Measurements from ENCODE around the gene SH3RF2.
A peak's percentile ranks its signal among the peaks of the same experiment; 100 is the strongest.

Gene SH3RF2

GRCh38 chr5:145947581-145947980, 11.2 kb downstream of the SH3RF2 start:
- Histone ChIP-seq H4K12ac (ENCODE audit: low read depth, low read length) (no peak overlapping the region), H3K14ac (ENCODE audit: low read length) (no peak overlapping the region)

GRCh38 chr5:145948047-145948446, 11.7 kb downstream of the SH3RF2 start:
- Histone ChIP-seq H2BK5ac (ENCODE audit: low read depth, low read length, poor library complexity) (no peak overlapping the region), H3K9me3 (ENCODE audit: insufficient read depth, low read depth, low read length) (no peaks in the 10 kb centered on the region), H3K27me3 (ENCODE audit: insufficient read depth, low read length) (no peaks in the 10 kb centered on the region), H2AFZ (ENCODE audit: insufficient read depth, low read length, poor library complexity) (no peak overlapping the region), H3K27ac (ENCODE audit: low read depth, low read length) (no peak overlapping the region), H2AK5ac (ENCODE audit: low read length) (no peak overlapping the region), H3K14ac (ENCODE audit: low read length) (no peak overlapping the region), H3K4me3 (ENCODE audit: low read depth, low read length) (no peak overlapping the region), H3K4me2 (ENCODE audit: low read length) (no peak overlapping the region), H4K12ac (ENCODE audit: low read depth, low read length) (no peak overlapping the region), H3K18ac (ENCODE audit: low read length) (no peak overlapping the region), H3K9ac (ENCODE audit: low read length) (no peak overlapping the region), H2BK120ac (ENCODE audit: insufficient read depth, low read length, poor library complexity) (no peak overlapping the region), H3K79me2 (ENCODE audit: control insufficient read depth, insufficient read depth, low read length, poor library complexity) (no peaks in the 10 kb centered on the region), H3K23ac (ENCODE audit: low read length) (no peak overlapping the region), H3K36me3 (ENCODE audit: control insufficient read depth in 1 of 2, insufficient read depth in 2 of 2, low read length in 2 of 2) (no peaks in the 10 kb centered on the region), H3K4ac (ENCODE audit: low read depth, low read length) (no peak overlapping the region), H3K4me1 (ENCODE audit: control insufficient read depth in 1 of 2, insufficient read depth in 2 of 2, low read length in 2 of 2) (no peaks in the 10 kb centered on the region), H4K91ac (ENCODE audit: low read depth, low read length) (no peak overlapping the region), H3K79me1 (ENCODE audit: low read length) (no peaks in the 10 kb centered on the region), H4K8ac (ENCODE audit: low read depth, low read length) (no peak overlapping the region), H2BK12ac (ENCODE audit: low read length) (no peak overlapping the region)
- no peak for DNase-seq
- WGBS (ENCODE audit: extremely low coverage, insufficient coverage, insufficient read length) = no CpG with 5 or more reads among the region's 3 CpGs

More at GRCh38 chr5:145947581-145947980, 11.2 kb downstream of the SH3RF2 start:
- no peaks in the 10 kb centered on the region for H3K4me1 ChIP-seq (ENCODE audit: control insufficient read depth in 1 of 2, insufficient read depth in 2 of 2, low read length in 2 of 2)
- H3K27me3 ChIP-seq (ENCODE audit: insufficient read depth, low read length) = no peaks in the 10 kb centered on the region
- H3K27ac ChIP-seq (ENCODE audit: low read depth, low read length) = no peak overlapping the region
- H3K9ac ChIP-seq (ENCODE audit: low read length) = no peak overlapping the region
- H3K79me1 ChIP-seq (ENCODE audit: low read length) = no peaks in the 10 kb centered on the region
- H3K36me3 ChIP-seq (ENCODE audit: control insufficient read depth in 1 of 2, insufficient read depth in 2 of 2, low read length in 2 of 2) = no peaks in the 10 kb centered on the region
- H3K23ac ChIP-seq (ENCODE audit: low read length) = no peak overlapping the region
- H3K4me3 ChIP-seq (ENCODE audit: low read depth, low read length) = no peak overlapping the region
- no peak for DNase-seq
- no peaks in the 10 kb centered on the region for H3K79me2 ChIP-seq (ENCODE audit: control insufficient read depth, insufficient read depth, low read length, poor library complexity)
- no peak overlapping the region for H2BK12ac ChIP-seq (ENCODE audit: low read length)
- H2BK120ac ChIP-seq (ENCODE audit: insufficient read depth, low read length, poor library complexity) = no peak overlapping the region
- H4K8ac ChIP-seq (ENCODE audit: low read depth, low read length) = no peak overlapping the region
- no peak overlapping the region for H3K4ac ChIP-seq (ENCODE audit: low read depth, low read length)
- H3K4me2 ChIP-seq (ENCODE audit: low read length) = no peak overlapping the region
- H2BK5ac ChIP-seq (ENCODE audit: low read depth, low read length, poor library complexity) = no peak overlapping the region
- no peaks in the 10 kb centered on the region for H3K9me3 ChIP-seq (ENCODE audit: insufficient read depth, low read depth, low read length)
- H4K91ac ChIP-seq (ENCODE audit: low read depth, low read length) = no peak overlapping the region
- H2AK5ac ChIP-seq (ENCODE audit: low read length) = no peak overlapping the region
- H2AFZ ChIP-seq (ENCODE audit: insufficient read depth, low read length, poor library complexity) = no peak overlapping the region
- no peak overlapping the region for H3K18ac ChIP-seq (ENCODE audit: low read length)

GRCh38 chr5:145948921-145949320, 12.5 kb downstream of the SH3RF2 start:
- no CpG with 5 or more reads among the region's 6 CpGs for WGBS (ENCODE audit: extremely low coverage, insufficient coverage, insufficient read length)
- no peaks in the 10 kb centered on the region for H3K79me2 ChIP-seq (ENCODE audit: control insufficient read depth, insufficient read depth, low read length, poor library complexity)

GRCh38 chr5:145949474-145949873, 13.1 kb downstream of the SH3RF2 start:
- Histone ChIP-seq H4K12ac (ENCODE audit: low read depth, low read length) (no peak overlapping the region), H3K18ac (ENCODE audit: low read length) (no peak overlapping the region), H3K27me3 (ENCODE audit: insufficient read depth, low read length) (no peaks in the 10 kb centered on the region), H3K4me2 (ENCODE audit: low read length) (no peak overlapping the region), H3K9ac (ENCODE audit: low read length) (no peak overlapping the region), H2BK5ac (ENCODE audit: low read depth, low read length, poor library complexity) (no peak overlapping the region), H3K4ac (ENCODE audit: low read depth, low read length) (no peak overlapping the region), H3K23ac (ENCODE audit: low read length) (no peak overlapping the region), H2AFZ (ENCODE audit: insufficient read depth, low read length, poor library complexity) (no peak overlapping the region), H3K4me3 (ENCODE audit: low read depth, low read length) (no peak overlapping the region), H2AK5ac (ENCODE audit: low read length) (no peak overlapping the region), H3K36me3 (ENCODE audit: control insufficient read depth in 1 of 2, insufficient read depth in 2 of 2, low read length in 2 of 2) (no peaks in the 10 kb centered on the region), H2BK120ac (ENCODE audit: insufficient read depth, low read length, poor library complexity) (no peak overlapping the region), H3K4me1 (ENCODE audit: control insufficient read depth in 1 of 2, insufficient read depth in 2 of 2, low read length in 2 of 2) (no peaks in the 10 kb centered on the region), H3K14ac (ENCODE audit: low read length) (no peak overlapping the region), H4K8ac (ENCODE audit: low read depth, low read length) (no peak overlapping the region), H3K79me2 (ENCODE audit: control insufficient read depth, insufficient read depth, low read length, poor library complexity) (no peaks in the 10 kb centered on the region), H4K91ac (ENCODE audit: low read depth, low read length) (no peak overlapping the region), H3K27ac (ENCODE audit: low read depth, low read length) (no peak overlapping the region), H3K79me1 (ENCODE audit: low read length) (no peaks in the 10 kb centered on the region), H2BK12ac (ENCODE audit: low read length) (no peak overlapping the region), H3K9me3 (ENCODE audit: insufficient read depth, low read depth, low read length) (no peaks in the 10 kb centered on the region)
- no CpG with 5 or more reads among the region's 2 CpGs for WGBS (ENCODE audit: extremely low coverage, insufficient coverage, insufficient read length)
- no peak for DNase-seq

More at GRCh38 chr5:145948921-145949320, 12.5 kb downstream of the SH3RF2 start:
- Histone ChIP-seq H3K79me1 (ENCODE audit: low read length) (no peaks in the 10 kb centered on the region), H3K9me3 (ENCODE audit: insufficient read depth, low read depth, low read length) (no peaks in the 10 kb centered on the region), H4K91ac (ENCODE audit: low read depth, low read length) (no peak overlapping the region), H3K27me3 (ENCODE audit: insufficient read depth, low read length) (no peaks in the 10 kb centered on the region), H3K36me3 (ENCODE audit: control insufficient read depth in 1 of 2, insufficient read depth in 2 of 2, low read length in 2 of 2) (no peaks in the 10 kb centered on the region), H4K12ac (ENCODE audit: low read depth, low read length) (no peak overlapping the region), H3K4me2 (ENCODE audit: low read length) (no peak overlapping the region), H4K8ac (ENCODE audit: low read depth, low read length) (no peak overlapping the region), H2BK12ac (ENCODE audit: low read length) (no peak overlapping the region), H3K14ac (ENCODE audit: low read length) (no peak overlapping the region), H3K9ac (ENCODE audit: low read length) (peak overlapping the region; percentile 18), H3K23ac (ENCODE audit: low read length) (no peak overlapping the region), H3K4me3 (ENCODE audit: low read depth, low read length) (no peak overlapping the region), H2AK5ac (ENCODE audit: low read length) (no peak overlapping the region), H2AFZ (ENCODE audit: insufficient read depth, low read length, poor library complexity) (no peak overlapping the region), H3K27ac (ENCODE audit: low read depth, low read length) (no peak overlapping the region), H2BK120ac (ENCODE audit: insufficient read depth, low read length, poor library complexity) (no peak overlapping the region), H3K4me1 (ENCODE audit: control insufficient read depth in 1 of 2, insufficient read depth in 2 of 2, low read length in 2 of 2) (no peaks in the 10 kb centered on the region), H2BK5ac (ENCODE audit: low read depth, low read length, poor library complexity) (no peak overlapping the region), H3K4ac (ENCODE audit: low read depth, low read length) (no peak overlapping the region), H3K18ac (ENCODE audit: low read length) (no peak overlapping the region)
- peak; percentile 72 to 79 for DNase-seq
